KBM-7 (cell line): ENCODE results near the gene MAP3K20.

Experiments used
- DNase-seq: peaks from one replicate; pipeline ENCODE4 v3.0.0-alpha.2; 2015
- in situ Hi-C: fragments of 300-500 bp; cut with MboI; formaldehyde crosslinking; loops from 2 replicates; pipeline ENCODE4 v1.14.3; 2020; ENCODE audit warnings: low sequenced_read_pairs, low pct_unique_long_range_greater_than_20kb, mixed read lengths

MAP3K20 gene

DNA sequence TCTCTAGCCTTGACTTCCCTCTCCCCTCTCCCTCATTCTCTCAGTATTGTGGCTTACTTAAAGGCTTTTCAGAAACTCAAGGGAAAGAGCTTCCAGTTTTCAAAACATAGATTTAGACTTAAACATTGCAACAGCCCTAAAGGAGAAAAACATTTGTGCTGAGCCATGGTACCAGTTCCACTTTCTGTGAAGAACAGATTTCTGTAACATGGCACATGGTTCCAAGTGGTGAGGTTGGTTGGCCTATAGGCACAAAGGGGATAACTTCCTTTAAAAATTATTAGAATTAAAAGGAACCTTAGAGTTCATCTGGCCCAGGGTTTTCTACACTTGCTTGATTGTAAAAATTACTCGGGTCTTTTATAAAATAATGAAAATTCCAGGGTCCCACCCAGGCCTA, 140.4 kb downstream of the MAP3K20 start:
- no peak for DNase-seq
- in situ Hi-C loops = no loop called here

DNA sequence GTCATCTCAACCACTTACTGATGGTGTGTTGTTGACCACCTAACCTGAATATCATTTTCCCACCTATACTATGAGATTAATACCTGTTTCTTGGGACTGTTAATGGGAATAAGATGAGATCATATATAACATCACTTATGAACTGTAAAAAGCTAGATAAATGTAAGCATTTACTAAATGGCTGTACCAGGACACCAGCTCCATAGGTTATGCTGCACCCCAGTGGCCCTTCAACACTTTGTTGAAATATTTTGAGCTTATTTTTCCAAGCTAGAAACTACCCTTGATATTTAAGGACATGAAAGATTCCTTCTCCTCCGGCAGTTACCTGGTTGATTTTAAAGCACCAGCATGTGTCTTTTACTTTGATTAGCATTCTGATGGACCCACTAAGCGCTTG, 141.0 kb downstream of the MAP3K20 start:
- in situ Hi-C loops = no loop called here
- DNase-seq = no peak

DNA sequence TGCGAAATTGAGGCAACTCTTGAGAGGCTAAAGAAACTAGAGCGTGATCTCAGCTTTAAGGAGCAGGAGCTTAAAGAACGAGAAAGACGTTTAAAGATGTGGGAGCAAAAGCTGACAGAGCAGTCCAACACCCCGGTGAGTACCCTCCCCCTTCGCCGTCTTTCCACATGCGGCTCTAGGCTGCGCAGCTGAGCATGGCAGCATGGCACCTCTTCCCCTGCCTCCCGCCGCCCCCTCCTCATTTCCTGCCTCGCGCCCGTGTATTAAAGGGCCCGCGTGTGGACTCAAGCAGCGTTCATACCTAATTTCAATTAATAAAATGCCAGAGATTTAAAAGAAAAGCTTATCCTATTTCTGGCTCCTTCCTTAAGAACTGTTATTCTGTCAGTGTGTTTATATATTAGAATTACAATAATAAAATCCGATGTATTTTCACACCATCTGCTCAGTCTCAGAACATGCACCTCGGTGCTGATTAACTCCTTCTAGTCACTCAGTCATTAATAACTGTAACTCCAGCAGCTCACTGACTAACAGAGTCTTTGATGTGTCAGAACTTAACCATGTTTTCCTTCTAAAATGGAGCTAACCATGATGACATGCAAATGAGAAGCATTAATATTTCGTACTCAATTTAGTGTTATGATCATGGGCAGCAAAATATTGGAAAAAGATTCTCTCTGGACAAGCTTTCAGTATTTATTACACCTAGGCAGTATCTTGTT, 141.6 kb downstream of the MAP3K20 start:
- DNase-seq = no peak
- in situ Hi-C loops = no loop called here

DNA sequence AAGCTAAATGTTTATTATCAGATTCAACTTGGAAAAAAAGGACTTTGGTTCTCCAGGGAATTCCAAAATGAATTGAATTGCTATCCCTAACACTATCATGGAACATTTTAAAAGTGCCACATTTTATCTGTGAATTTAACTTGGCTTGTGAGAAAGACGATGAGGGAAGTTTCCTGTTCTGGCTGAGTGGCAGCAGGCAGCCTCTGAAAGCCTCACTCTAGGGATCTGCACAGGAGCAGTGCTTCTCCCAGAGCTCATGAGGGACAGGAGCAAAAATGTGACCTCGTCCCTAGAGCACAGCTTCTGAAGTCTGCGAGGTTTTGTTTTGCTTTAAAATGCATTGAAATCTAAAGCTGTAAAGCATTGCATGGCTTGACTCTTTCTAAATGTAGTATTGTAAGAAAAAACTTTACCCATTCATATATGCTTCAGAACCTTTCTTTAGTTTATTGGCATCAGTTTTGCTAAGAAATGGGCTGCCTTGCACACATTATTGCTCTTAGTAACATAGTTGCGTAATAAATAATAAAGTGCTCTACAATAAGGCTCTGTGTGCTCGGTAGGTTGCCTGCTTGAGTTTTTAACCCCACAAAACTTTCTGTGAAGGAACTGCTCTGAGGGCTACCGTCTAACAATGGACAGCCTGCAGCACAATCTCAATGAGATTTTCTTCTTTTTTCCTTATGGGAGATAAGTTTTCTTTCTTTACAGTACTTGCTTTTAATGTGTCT, 142.8 kb downstream of the MAP3K20 start:
- DNase-seq = peak; percentile 9
- in situ Hi-C loops = no loop called here

DNA sequence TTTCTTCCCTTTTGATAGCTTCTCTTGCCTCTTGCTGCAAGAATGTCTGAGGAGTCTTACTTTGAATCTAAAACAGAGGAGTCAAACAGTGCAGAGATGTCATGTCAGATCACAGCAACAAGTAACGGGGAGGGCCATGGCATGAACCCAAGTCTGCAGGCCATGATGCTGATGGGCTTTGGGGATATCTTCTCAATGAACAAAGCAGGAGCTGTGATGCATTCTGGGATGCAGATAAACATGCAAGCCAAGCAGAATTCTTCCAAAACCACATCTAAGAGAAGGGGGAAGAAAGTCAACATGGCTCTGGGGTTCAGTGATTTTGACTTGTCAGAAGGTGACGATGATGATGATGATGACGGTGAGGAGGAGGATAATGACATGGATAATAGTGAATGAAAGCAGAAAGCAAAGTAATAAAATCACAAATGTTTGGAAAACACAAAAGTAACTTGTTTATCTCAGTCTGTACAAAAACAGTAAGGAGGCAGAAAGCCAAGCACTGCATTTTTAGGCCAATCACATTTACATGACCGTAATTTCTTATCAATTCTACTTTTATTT, 145.6 kb downstream of the MAP3K20 start:
- DNase-seq = no peak
- in situ Hi-C loops = no loop called here

DNA sequence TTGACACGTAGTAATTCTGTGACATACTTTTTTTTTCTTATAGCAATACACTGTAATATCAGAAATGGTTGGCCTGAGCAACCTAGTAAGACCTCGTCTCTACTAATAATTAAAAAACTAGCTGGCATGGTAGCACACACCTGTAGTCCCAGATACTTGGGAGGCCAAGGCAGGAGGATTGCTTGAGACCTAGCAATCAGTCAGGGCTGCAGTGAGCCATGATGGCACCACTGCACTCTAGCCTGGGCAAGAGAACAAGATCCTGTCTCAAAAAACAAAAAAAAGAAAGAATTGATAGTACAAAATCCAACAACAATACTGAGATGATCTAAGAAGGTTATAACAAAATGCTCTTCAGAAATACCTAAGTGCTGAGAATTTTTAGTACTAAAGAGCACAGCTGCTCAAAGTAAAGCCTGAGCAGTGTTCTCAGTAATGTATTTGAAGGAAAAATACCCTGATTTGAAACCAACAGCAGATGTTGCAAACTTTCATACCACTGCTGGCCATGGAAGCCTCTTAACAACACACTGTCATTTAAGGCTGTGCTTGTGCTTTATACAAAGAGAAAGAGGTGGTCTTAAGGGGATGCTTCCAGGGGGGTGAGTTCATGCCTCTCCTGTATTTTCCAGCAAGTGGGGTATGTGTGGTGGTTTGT, 146.4 kb downstream of the MAP3K20 start:
- no peak for DNase-seq
- in situ Hi-C loops = no loop called here

DNA sequence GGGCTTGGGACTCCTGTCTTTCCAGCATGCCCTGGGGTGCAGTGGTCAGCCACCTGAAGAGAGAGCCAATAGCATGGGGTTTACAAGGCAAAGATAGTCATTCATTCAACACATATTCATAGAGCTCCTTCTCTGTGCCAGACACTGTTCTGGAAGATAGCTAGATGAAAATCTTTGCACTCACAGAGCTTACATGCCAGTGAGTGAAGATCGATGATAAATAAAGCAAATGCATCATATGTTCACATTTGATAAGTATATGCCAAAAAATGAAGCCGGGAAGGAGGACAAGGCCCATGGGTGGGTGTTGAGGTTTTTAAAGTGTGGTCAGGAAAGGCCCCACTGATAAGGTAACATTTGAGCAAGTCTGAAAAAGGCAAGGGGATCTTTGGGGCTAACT, 148.2 kb downstream of the MAP3K20 start:
- in situ Hi-C loops = no loop called here
- DNase-seq = no peak

DNA sequence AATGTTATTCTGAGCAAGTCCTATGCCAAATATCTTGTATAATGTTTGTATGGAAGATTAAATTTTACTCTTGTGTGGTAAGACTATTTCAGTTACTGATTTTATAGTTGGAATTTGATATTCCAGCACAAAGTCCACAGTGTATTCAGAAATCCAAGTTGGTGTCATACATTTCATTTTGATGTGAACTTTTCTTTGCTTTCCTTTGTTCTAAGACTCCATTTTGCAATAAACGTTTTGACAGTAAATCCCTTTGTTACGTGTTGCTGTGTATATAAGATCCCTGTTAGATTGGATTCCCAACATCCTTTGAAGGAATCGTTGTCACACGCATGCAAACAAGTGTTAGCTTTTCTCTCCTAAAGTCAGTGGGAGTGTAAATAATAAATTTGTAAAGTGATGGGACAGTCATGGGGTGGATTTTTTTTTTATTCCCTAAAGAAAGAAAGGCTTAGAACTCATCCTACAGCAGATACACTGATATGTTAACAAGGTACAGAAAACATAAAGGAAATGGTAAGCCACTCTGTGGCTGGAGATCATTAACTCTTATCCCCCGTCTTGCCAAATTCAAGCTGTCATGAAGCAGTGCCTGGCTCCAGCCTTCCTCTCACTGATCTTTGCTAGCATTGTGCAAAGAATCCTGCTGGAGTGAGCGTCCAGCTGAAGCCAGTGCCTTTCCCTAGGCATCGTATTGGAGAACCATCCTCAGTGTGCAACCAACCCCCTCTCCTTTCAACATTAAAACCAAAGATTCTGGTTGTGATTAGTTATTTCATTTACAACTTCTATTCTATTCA, 151.5 kb downstream of the MAP3K20 start:
- in situ Hi-C loops = no loop called here
- no peak for DNase-seq

DNA sequence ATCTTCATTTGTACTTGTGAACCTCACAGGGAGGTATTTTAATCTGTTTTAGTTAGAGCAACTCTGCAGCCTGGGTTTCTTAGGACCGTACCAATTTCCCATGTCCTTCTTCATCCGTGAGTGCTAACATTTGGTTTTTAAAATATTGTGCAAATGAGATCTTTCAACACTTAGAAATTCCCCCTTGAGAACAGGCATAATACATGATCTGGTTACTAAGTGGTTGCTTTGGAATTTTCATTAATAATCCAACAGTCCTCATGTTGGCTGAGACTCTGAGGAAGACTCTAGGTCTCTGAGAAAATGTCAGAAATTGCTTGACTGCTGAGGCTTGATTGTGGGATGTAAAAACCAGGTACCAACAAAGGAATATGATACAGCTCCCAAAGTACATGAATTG, 153.4 kb downstream of the MAP3K20 start:
- DNase-seq = no peak
- in situ Hi-C loops = no loop called here

DNA sequence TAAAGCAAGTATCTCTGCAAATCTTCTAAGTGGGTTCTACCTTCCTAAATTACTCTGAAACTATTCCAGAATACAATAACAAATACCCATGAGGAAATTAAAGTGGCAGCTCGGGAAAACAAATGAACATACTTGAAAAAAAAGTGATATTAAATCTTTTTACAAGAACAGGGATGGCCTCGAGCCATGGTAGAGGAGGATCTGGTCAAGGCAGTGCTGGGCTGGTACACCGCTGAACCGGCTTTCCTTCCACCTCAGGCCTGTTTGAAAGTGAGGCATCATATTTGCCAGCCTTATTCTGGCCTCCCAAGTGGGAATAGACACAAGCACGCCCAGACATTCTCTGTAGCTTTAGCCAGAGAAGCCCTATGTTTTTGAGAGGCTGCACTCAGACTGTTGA, 154.5 kb downstream of the MAP3K20 start:
- DNase-seq = no peak
- in situ Hi-C loops = no loop called here

DNA sequence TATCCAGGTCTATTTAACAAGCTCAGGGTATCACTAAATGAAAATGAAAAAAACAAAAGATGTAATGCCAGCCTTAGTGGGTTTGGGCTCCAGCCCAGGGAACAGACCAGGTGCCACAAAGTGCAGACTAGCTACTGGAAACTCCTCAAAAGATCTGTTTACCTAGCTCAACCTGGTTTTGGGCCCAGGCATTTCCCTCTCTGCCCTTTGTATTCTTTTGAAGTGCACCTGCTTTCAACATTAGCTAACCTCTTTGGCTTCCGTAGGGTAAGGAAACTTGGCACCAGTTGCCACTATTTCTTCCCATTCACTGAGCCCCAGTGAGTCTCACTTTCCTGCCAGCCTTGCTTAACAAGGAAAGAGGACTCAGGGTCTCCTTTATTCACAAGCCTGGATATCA, 155.4 kb downstream of the MAP3K20 start:
- in situ Hi-C loops = no loop called here
- no peak for DNase-seq

DNA sequence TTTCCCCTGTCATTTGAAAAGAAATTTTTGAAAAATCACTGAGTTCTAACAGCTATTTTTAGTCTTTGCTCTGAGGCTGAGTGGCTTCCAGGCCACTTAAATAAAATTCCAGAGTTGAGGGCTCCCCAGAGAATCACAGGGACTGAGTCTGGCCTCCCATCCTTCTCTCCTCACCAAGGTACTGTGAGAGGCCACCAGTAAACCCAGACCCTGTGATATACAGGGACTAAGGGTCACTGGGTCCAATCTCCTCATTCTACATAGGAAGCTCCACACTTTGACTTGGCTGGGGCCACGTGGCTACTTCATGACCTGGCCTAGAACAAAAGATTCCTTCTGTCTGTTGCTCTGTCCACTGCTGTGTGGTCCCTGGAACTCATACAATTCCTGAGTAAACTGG, 155.8 kb downstream of the MAP3K20 start:
- in situ Hi-C loops = no loop called here
- DNase-seq = no peak

DNA sequence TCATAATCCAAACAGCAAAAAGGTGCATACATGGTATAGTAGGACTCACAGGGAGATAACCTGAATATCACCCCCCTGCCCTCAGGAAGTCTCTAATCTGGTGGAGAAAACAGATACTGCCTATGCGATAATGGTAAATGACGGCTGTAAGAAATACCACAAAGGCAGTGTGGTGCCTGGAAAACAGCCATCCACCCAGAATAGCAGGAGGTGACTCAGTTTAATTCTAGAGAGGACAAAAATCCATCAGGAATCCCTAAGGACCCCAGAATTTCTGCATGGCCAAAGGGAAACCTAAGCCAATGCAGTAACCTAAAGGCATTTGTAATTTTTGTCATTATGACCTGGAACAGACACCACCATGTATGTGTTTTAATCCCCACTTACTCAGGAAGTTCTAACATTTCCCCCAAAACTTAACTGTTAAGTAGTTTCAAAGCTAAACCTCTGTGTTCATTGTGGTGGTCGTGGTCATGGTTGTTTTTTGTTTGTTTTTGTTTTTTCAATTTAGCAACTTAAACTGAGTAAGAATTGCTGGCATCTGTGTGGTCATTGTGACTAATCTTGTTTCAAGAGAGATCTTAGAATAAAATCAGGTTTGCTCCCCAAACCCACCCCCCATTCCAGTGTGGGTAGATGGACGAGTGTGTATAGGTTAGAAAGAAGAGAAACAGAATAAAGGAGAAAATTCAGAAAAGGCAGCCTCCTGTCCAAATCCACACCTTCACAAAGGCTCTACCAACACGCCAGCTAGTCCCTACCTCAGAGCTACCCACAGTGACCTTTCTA, 157.5 kb downstream of the MAP3K20 start:
- in situ Hi-C loops = no loop called here
- DNase-seq = no peak

DNA sequence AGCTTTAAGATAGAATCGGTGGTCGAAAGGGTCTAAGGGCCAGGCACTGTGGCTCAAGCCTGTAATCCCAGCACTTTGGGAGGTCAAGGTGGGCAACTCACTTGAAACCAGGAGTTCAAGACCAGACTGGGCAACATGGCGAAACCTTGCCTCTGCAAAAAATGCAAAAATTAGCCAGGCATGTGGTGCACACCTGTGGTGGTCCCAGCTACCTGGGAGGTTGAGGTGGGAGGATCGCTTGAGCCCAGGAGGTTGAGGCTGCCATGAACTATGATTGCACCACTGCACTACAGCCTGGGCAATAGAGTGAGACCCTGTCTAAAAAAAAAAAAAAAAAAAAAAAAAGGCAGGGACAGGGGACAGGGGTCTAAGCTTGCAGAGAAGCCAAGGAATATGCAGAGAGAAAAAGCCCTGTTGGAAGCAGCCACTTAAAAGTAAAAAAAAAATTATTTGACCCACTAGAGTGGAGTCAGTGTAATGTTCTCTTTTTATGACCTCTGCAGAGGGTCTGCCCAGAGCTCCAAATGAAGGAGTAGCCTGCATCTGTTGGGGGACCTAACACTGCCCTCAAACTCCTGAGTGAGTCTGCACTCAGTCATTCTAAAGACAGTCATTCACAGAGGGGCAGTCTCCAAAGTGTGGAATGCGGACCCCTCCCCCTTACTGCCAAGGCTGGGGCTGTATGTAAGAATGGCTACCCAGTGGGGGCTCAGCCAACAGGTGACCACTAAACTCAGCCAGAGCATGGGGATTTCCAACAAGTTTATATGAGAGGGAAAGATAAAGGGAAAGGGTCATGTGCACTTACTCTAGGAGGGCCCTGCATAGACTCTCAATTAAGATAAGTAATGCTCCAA, 160.5 kb downstream of the MAP3K20 start:
- in situ Hi-C loops = no loop called here
- no peak for DNase-seq

DNA sequence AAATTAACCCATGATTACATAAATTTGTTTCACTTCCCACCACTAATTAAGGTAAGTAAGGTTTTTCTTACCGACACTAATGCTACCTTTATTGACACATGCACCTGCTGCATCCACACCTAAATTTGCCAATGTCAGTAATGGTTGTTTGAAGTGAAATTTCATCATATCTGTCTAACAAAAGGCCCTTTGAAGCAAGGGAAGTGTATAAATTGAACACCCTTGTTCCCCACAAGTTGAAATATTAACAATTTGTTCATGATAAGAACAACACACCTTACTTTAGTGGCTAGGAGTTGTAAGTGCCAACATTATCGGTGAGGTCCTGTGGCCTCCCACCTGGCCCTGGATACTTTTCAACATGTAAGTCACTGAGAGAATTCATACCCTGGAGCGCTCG, 162.7 kb downstream of the MAP3K20 start:
- in situ Hi-C loops = no loop called here
- no peak for DNase-seq

DNA sequence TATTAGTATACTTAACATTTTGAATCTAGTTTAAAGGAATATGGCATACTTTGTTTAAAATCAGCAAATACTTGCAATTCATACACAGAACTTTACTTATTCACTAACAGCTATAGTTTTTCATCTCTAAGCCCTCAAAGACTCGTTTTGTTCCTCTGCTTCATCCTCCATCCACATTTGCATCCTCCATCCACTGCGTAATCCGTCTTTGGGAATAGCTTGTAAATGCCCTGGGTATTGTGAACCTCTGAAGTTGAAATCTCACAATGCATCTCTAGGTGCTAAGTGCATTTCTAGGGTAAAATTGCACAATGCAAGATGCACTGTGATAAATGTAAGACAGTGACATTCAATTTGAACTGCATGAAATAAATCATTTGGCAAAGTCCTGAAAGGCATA, 163.2 kb downstream of the MAP3K20 start:
- in situ Hi-C loops = no loop called here
- DNase-seq = no peak

DNA sequence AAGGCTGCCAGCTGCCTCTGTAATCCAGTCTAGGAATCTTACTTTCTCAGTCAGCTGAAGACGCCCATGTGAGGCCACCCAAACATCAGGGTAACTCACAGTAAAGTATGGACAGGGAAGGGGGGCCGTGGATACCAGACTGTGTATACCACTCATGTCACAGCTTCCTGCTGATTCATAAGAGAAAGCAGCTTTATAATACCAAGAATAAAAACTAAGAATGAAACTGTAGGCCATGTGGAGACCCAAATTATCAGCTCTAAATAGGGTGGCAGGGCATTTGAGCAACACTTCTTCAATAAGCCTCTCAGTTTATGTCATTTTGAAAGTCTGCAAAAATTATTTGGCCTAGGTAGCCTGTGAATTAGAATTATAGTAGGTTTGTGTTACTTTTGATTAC, 164.0 kb downstream of the MAP3K20 start:
- in situ Hi-C loops = no loop called here
- DNase-seq = no peak

DNA sequence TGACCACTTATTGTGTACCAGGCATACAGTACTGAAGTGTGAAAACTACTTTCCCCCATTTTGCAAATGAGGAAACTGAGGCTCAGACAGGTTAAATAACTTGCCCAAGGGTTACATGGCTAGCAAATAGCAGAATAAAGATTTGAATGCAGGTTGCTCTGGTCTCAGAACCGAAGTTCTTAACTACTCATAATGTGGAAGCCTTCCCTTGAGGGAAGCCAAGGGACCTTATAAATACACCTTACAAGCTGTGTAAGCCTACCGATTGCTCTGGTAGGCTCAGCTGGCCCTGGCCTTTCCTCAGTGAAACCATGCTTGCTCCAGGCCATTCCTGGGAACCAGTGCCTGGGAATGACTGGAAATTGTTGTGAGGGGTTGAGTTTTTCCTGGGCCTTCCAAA, 164.4 kb downstream of the MAP3K20 start:
- in situ Hi-C loops = no loop called here
- no peak for DNase-seq
